K562 (cell line): ENCODE data around the gene TBX6. TPM values are rescaled to one million over a fixed set of nuclear protein-coding genes. Genes with fewer than 3 reads are reported as not detected.

Experiments
- CHD1 ChIP-seq: fragments of 200-600 bp; sonication (generic); IDR thresholded peaks from one replicate; pipeline ENCODE4 v1.6.1; 2012; ENCODE audit warnings: mild to moderate bottlenecking, moderate library complexity, low read length, inconsistent platforms
- GABPB1 ChIP-seq: sonication (generic); formaldehyde crosslinking; IDR thresholded peaks from 2 replicates; pipeline ENCODE4 v1.8.0; 2022; ENCODE audit warnings: mild to moderate bottlenecking, missing genetic modification reagents
- GTF2F1 ChIP-seq: IDR thresholded peaks from 2 replicates; pipeline ENCODE4 v1.6.1; 2011; ENCODE audit warnings: low read depth, low read length, improper control_type of control experiment
- KAT2B ChIP-seq: IDR thresholded peaks from one replicate; pipeline ENCODE4 v1.6.1; 2012; ENCODE audit warnings: low read depth, mild to moderate bottlenecking, control low read depth, inconsistent platforms, low read length, moderate library complexity
- KAT8 ChIP-seq: fragments of 450-650 bp; IDR thresholded peaks from 2 replicates; pipeline ENCODE4 v1.6.1; 2016; ENCODE audit warnings: low read depth, mild to moderate bottlenecking
- KDM2B ChIP-seq: fragments of 250-450 bp; sonication (Bioruptor Pico); IDR thresholded peaks from 2 replicates; pipeline ENCODE4 v1.8.0; 2021; ENCODE audit warnings: mild to moderate bottlenecking, moderate library complexity
- KLF10 ChIP-seq: fragments of 250-450 bp; sonication (Bioruptor Pico); IDR thresholded peaks from 2 replicates; pipeline ENCODE4 v1.6.1; 2021; ENCODE audit warnings: matching md5 sums
- MAZ ChIP-seq, 2 experiments: fragments of 450-650 bp in 1 of 2; sonication (generic) in 1 of 2; formaldehyde crosslinking; IDR thresholded peaks in 1 of 2; conservative IDR thresholded peaks in 1 of 2; 2 replicates each; pipeline versions ENCODE4 v1.4.0 to v1.5.0; 2020; ENCODE audit warnings: mild to moderate bottlenecking in 1 of 2, missing genetic modification reagents in 1 of 2
- NR4A1 ChIP-seq, 2 experiments: fragments of 250-450 bp in 1 of 2; fragments of 450-650 bp in 1 of 2; sonication (Bioruptor Pico) in 1 of 2; IDR thresholded peaks; 2 replicates each; pipeline versions ENCODE4 v1.4.0 to v1.6.1; 2016 to 2020; ENCODE audit warnings: mild to moderate bottlenecking in 2 of 2, missing compliant biosample characterization in 1 of 2, missing genetic modification characterization in 1 of 2, moderate library complexity in 1 of 2
- SIRT6 ChIP-seq: IDR thresholded peaks from one replicate; pipeline ENCODE4 v1.6.1; 2012; ENCODE audit warnings: low read depth, mild to moderate bottlenecking, control low read depth, inconsistent platforms, low read length, moderate library complexity
- SPI1 ChIP-seq: IDR thresholded peaks from 2 replicates; pipeline ENCODE4 v1.6.1; 2011; ENCODE audit warnings: low read depth, low read length, control low read depth, borderline replicate concordance
- U2AF1 ChIP-seq: fragments of 200-400 bp; formaldehyde crosslinking; optimal IDR thresholded peaks from 2 replicates; pipeline ENCODE3; 2017; ENCODE audit warnings: mild to moderate bottlenecking, low read depth, low read length, moderate library complexity
- ZNF695 ChIP-seq: fragments of 450-650 bp; formaldehyde crosslinking; IDR thresholded peaks from 2 replicates; pipeline ENCODE4 v1.4.0; 2020; ENCODE audit warnings: mild to moderate bottlenecking, moderate library complexity
- ZNF696 ChIP-seq: fragments of 250-450 bp; sonication (Bioruptor Pico); conservative IDR thresholded peaks from 2 replicates; pipeline ENCODE4 v1.4.0; 2020; ENCODE audit warnings: mild to moderate bottlenecking, moderate library complexity
- polyA plus RNA-seq, 8 experiments: library from polyadenylated mRNA; depleted of rRNA in 4 of 8; stranded (reverse) in 5 of 8; unstranded in 3 of 8; fragments of >200 nt; fragmentation: Nextera tagmentation in 2 of 8; fragmentation: Illumina TruSeq in 1 of 8; extraction: Ambion mirVana in 2 of 8; extraction: Trizol in 1 of 8; gene quantifications; 2 replicates each; pipeline versions ENCODE4 v1.2.1 to v1.2.3, GENCODE V29; 2011 to 2014; ENCODE audit warnings: inconsistent platforms in 1 of 8, missing spikeins in 1 of 8
- total RNA-seq, 7 experiments: library from RNA; depleted of rRNA in 6 of 7; stranded (reverse); fragments of >200 nt in 6 of 7; fragmentation: Illumina TruSeq in 2 of 7; extraction: Trizol in 2 of 7; gene quantifications; 2 replicates each; pipeline versions ENCODE4 v1.2.1 to v1.2.3, GENCODE V29; 2011 to 2021; ENCODE audit warnings: low replicate concordance in 1 of 7
- TF ChIP-seq, protein P1 (sequence below): fragments of 250-450 bp; sonication (Bioruptor Pico); IDR thresholded peaks from 2 replicates; pipeline ENCODE4 v1.5.0; 2022; ENCODE audit warnings: mild to moderate bottlenecking
- TF ChIP-seq, protein P2 (sequence below): IDR thresholded peaks from 2 replicates; pipeline ENCODE4 v1.6.1; 2012; ENCODE audit warnings: low read depth, low read length, improper control_type of control experiment, borderline replicate concordance
- TF ChIP-seq, protein P3 (sequence below): sonication (generic); formaldehyde crosslinking; IDR thresholded peaks from 2 replicates; pipeline ENCODE4 v1.8.0; 2022; ENCODE audit warnings: mild to moderate bottlenecking, missing genetic modification reagents

TBX6 gene
- total and polyA plus RNA-seq, 9 of the 15 experiments (the other 6 are each of a cell fraction or from before 2014, with no cell fraction given) = 0.07 to 0.58 (median 0.11) TPM; not detected in 2

DNA sequence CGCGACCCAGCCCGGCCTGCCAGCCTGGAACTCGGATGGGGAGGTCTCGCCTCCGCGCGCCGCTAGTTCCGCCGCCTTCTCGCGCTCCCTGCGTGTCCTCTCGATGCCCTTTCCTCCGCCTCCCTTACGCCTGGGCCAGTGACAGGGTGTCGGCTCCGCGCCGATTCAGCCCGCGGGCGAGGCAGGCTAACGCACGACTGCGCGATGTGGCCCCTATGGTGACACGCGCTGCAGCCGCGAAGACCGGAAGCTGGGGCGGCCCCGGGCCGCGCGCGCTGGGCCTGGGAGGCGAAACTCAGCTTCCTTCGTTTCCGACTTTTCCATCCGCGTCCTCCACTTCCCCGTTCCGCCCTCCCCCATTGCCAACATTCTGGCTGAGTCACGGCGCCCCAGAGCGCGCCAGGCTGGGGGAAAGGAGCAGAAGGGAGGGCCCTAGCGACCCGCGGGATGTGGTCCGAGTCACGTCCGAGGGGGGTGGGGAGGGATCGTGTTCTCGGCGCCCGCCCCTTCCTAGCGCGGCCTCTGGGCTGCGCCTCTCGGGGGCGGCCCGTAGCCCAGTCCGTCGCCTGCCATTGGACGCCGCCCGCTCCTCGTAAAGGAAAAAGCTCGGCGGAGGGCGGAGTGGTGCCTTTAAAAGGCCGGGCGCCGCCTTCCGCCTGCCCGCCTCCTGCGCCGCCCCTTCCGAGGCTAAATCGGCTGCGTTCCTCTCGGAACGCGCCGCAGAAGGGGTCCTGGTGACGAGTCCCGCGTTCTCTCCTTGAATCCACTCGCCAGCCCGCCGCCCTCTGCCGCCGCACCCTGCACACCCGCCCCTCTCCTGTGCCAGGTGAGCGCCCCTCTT, 26.4 kb downstream of the TBX6 start, which contains the start of gene ALDOA (continued):
- TF ChIP-seq, protein P1, sequence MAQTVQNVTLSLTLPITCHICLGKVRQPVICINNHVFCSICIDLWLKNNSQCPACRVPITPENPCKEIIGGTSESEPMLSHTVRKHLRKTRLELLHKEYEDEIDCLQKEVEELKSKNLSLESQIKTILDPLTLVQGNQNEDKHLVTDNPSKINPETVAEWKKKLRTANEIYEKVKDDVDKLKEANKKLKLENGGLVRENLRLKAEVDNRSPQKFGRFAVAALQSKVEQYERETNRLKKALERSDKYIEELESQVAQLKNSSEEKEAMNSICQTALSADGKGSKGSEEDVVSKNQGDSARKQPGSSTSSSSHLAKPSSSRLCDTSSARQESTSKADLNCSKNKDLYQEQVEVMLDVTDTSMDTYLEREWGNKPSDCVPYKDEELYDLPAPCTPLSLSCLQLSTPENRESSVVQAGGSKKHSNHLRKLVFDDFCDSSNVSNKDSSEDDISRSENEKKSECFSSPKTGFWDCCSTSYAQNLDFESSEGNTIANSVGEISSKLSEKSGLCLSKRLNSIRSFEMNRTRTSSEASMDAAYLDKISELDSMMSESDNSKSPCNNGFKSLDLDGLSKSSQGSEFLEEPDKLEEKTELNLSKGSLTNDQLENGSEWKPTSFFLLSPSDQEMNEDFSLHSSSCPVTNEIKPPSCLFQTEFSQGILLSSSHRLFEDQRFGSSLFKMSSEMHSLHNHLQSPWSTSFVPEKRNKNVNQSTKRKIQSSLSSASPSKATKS (CRISPR knock-in tag) = no peak
- TF ChIP-seq GTF2F1 (peak; percentile 93), NR4A1 (CRISPR knock-in tag; IDR thresholded peaks at IDR 0.05) (peak; percentile 83; the same call in 1 of the 2 replicates), NR4A1 (tag; IDR thresholded peaks at IDR 0.05) (peak; percentile 91), SIRT6 (no peak), MAZ (CRISPR knock-in tag; conservative IDR thresholded peaks at IDR 0.05 in 1 of 2, IDR thresholded peaks at IDR 0.05 in 1 of 2) (peak; percentile 88 to 91), KAT8 (no peak), SPI1 (peak; percentile 89), U2AF1 (peak; percentile 93), KAT2B (no peak), GABPB1 (CRISPR knock-in tag) (peak; percentile 91), KDM2B (CRISPR knock-in tag) (0 out of 2 replicates have a peak, but pooled peaks have one; percentile 76), CHD1 (peak; percentile 85), KLF10 (CRISPR knock-in tag) (no peak), ZNF695 (no peak), ZNF696 (no peak)
- TF ChIP-seq, protein P2, sequence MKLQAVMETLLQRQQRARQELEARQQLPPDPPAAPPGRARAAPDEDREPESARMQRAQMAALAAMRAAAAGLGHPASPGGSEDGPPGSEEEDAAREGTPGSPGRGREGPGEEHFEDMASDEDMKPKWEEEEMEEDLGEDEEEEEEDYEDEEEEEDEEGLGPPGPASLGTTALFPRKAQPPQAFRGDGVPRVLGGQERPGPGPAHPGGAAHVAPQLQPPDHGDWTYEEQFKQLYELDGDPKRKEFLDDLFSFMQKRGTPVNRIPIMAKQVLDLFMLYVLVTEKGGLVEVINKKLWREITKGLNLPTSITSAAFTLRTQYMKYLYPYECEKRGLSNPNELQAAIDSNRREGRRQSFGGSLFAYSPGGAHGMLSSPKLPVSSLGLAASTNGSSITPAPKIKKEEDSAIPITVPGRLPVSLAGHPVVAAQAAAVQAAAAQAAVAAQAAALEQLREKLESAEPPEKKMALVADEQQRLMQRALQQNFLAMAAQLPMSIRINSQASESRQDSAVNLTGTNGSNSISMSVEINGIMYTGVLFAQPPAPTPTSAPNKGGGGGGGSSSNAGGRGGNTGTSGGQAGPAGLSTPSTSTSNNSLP = no peak
- TF ChIP-seq, protein P3, sequence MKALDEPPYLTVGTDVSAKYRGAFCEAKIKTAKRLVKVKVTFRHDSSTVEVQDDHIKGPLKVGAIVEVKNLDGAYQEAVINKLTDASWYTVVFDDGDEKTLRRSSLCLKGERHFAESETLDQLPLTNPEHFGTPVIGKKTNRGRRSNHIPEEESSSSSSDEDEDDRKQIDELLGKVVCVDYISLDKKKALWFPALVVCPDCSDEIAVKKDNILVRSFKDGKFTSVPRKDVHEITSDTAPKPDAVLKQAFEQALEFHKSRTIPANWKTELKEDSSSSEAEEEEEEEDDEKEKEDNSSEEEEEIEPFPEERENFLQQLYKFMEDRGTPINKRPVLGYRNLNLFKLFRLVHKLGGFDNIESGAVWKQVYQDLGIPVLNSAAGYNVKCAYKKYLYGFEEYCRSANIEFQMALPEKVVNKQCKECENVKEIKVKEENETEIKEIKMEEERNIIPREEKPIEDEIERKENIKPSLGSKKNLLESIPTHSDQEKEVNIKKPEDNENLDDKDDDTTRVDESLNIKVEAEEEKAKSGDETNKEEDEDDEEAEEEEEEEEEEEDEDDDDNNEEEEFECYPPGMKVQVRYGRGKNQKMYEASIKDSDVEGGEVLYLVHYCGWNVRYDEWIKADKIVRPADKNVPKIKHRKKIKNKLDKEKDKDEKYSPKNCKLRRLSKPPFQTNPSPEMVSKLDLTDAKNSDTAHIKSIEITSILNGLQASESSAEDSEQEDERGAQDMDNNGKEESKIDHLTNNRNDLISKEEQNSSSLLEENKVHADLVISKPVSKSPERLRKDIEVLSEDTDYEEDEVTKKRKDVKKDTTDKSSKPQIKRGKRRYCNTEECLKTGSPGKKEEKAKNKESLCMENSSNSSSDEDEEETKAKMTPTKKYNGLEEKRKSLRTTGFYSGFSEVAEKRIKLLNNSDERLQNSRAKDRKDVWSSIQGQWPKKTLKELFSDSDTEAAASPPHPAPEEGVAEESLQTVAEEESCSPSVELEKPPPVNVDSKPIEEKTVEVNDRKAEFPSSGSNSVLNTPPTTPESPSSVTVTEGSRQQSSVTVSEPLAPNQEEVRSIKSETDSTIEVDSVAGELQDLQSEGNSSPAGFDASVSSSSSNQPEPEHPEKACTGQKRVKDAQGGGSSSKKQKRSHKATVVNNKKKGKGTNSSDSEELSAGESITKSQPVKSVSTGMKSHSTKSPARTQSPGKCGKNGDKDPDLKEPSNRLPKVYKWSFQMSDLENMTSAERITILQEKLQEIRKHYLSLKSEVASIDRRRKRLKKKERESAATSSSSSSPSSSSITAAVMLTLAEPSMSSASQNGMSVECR (CRISPR knock-in tag) = peak; percentile 92
